Erythroblast (primary cell): Measurements from ENCODE around the gene GPATCH2L.

Experiments
- GATA1 ChIP-seq: IDR thresholded peaks from 2 replicates; pipeline ENCODE4 v1.6.1; 2011; ENCODE audit warnings: low read depth, mild to moderate bottlenecking, control low read depth, low read length, moderate library complexity
- POLR2A ChIP-seq: IDR thresholded peaks from 2 replicates; pipeline ENCODE4 v1.6.1; 2011; ENCODE audit warnings: mild to moderate bottlenecking, low read length

GRCh38 chr14:76146976-76147375, 4.7 kb upstream of the GPATCH2L start:
- TF ChIP-seq POLR2A (no peak), GATA1 (no peak)
